Chondrocyte (in vitro differentiated cells): ENCODE data around the gene SPHK1. TPM values are rescaled to one million over a fixed set of nuclear protein-coding genes. Genes with fewer than 3 reads are reported as not detected.

ENCODE experiments used
- DNase-seq: peaks from one replicate; pipeline ENCODE4 v3.0.0; 2021; ENCODE audit warnings: mixed read lengths, low spot score
- H3K27ac Mint-ChIP-seq: one replicate; pipeline ENCODE4 v1.8.0; 2021; ENCODE audit warnings: mild to moderate bottlenecking, moderate library complexity, mixed read lengths; ENCODE audit not compliant: unreplicated experiment
- H3K27me3 Mint-ChIP-seq: 2 replicates; pipeline ENCODE4 v1.8.0; 2021; ENCODE audit warnings: low read depth, mixed read lengths
- H3K36me3 Mint-ChIP-seq: 2 replicates; pipeline ENCODE4 v1.8.0; 2021; ENCODE audit warnings: low read depth, mixed read lengths
- H3K4me1 Mint-ChIP-seq: 2 replicates; pipeline ENCODE4 v1.8.0; 2021; ENCODE audit warnings: low read depth, mild to moderate bottlenecking, mixed read lengths
- H3K4me3 Mint-ChIP-seq: one replicate; pipeline ENCODE4 v1.8.0; 2021; ENCODE audit warnings: mild to moderate bottlenecking, moderate library complexity, mixed read lengths; ENCODE audit not compliant: unreplicated experiment
- H3K9me3 Mint-ChIP-seq: 2 replicates; pipeline ENCODE4 v1.8.0; 2021; ENCODE audit warnings: low read depth, mixed read lengths
- CTCF ChIP-seq: fragments of 200-600 bp; sonication (generic); IDR thresholded peaks from 2 replicates; pipeline ENCODE4 v1.5.0; 2021; ENCODE audit warnings: antibody characterized with exemption, mild to moderate bottlenecking, moderate library complexity
- total RNA-seq: library from RNA; stranded (reverse); gene quantifications from 3 replicates; pipeline ENCODE4 v1.2.1, GENCODE V29; 2021

Gene SPHK1
- total RNA-seq, 1 donor from 2014 or later: 12.8 TPM

GRCh38 chr17:76382803-76383545, 1.4 kb upstream of the SPHK1 start:
- Mint-ChIP-seq H3K9me3 (no peaks in the 10 kb centered on the region), H3K27me3 (no peaks in the 10 kb centered on the region), H3K27ac (peak overlapping the region; percentile 77), H3K36me3 (no peaks in the 10 kb centered on the region), H3K4me3 (peak overlapping the region; percentile 80), H3K4me1 (peaks cover 16% of the 10 kb centered on the region)
- no peak for DNase-seq
- no peak for TF ChIP-seq CTCF

GRCh38 chr17:76383546-76384221, 725 bp upstream of the SPHK1 start:
- peak overlapping the region; percentile 77 for H3K27ac Mint-ChIP-seq
- H3K4me3 Mint-ChIP-seq: peak overlapping the region; percentile 78
- no peak for DNase-seq

GRCh38 chr17:76384987-76385891, 830 bp downstream of the SPHK1 start:
- DNase-seq: no peak
- peaks cover 16% of the 10 kb centered on the region for H3K4me1 Mint-ChIP-seq
- no peaks in the 10 kb centered on the region for H3K27me3 Mint-ChIP-seq
- peak overlapping the region; percentile 8 for H3K27ac Mint-ChIP-seq
- no peak for TF ChIP-seq CTCF
- H3K9me3 Mint-ChIP-seq: no peaks in the 10 kb centered on the region
- H3K4me3 Mint-ChIP-seq: peak overlapping the region; percentile 67
- no peaks in the 10 kb centered on the region for H3K36me3 Mint-ChIP-seq

More at GRCh38 chr17:76383546-76384221, 725 bp upstream of the SPHK1 start:
- Mint-ChIP-seq H3K4me1 (peaks cover 16% of the 10 kb centered on the region), H3K36me3 (no peaks in the 10 kb centered on the region), H3K27me3 (no peaks in the 10 kb centered on the region), H3K9me3 (no peaks in the 10 kb centered on the region)
- peak; percentile 67 for TF ChIP-seq CTCF

GRCh38 chr17:76385892-76386786, 1.7 kb downstream of the SPHK1 start:
- Mint-ChIP-seq H3K4me1 (peaks cover 16% of the 10 kb centered on the region), H3K27me3 (no peaks in the 10 kb centered on the region), H3K9me3 (no peaks in the 10 kb centered on the region), H3K36me3 (peaks cover 2% of the 10 kb centered on the region), H3K4me3 (peak overlapping the region; percentile 67), H3K27ac (no peak overlapping the region)
- DNase-seq: no peak
- TF ChIP-seq CTCF: peak; percentile 94
